MM.1S (cell line): ENCODE measurements around the gene TMOD3.

Experiments used
- DNase-seq: peaks from one replicate; pipeline ENCODE4 v3.0.0-alpha.2; 2015
- H2AFZ ChIP-seq: fragments of 300-600 bp; sonication (generic); 2 replicates; pipeline ENCODE4 v1.6.0; 2016; ENCODE audit warnings: antibody characterized with exemption, low read length
- H3F3A ChIP-seq: fragments of 300-600 bp; sonication (generic); 2 replicates; pipeline ENCODE4 v1.6.1; 2016; ENCODE audit warnings: mild to moderate bottlenecking, antibody characterized with exemption, low read length, moderate library complexity, mixed read lengths; ENCODE audit not compliant: insufficient read depth
- H3K27ac ChIP-seq: fragments of 300-600 bp; sonication (generic); 2 replicates; pipeline ENCODE4 v1.5.1; 2016; ENCODE audit warnings: mild to moderate bottlenecking, low read length
- H3K27me3 ChIP-seq: fragments of 300-600 bp; sonication (generic); replicated peaks from 2 replicates; pipeline ENCODE4 v1.6.0; 2016; ENCODE audit warnings: low read length; ENCODE audit not compliant: insufficient read depth
- H3K36me3 ChIP-seq: fragments of 300-600 bp; sonication (generic); replicated peaks from 2 replicates; pipeline ENCODE4 v1.6.1; 2016; ENCODE audit warnings: mild to moderate bottlenecking, low read length, mixed read lengths; ENCODE audit not compliant: insufficient read depth
- H3K4me1 ChIP-seq: fragments of 300-600 bp; sonication (generic); 2 replicates; pipeline ENCODE4 v1.6.1; 2016; ENCODE audit warnings: low read length, mixed read lengths
- H3K4me2 ChIP-seq: fragments of 300-600 bp; sonication (generic); 2 replicates; pipeline ENCODE4 v1.6.0; 2016; ENCODE audit warnings: low read depth, low read length
- H3K4me3 ChIP-seq: fragments of 300-600 bp; sonication (generic); 2 replicates; pipeline ENCODE4 v1.5.1; 2016; ENCODE audit warnings: low read length, mixed read lengths
- H3K79me2 ChIP-seq: fragments of 300-600 bp; sonication (generic); 2 replicates; pipeline ENCODE4 v1.6.1; 2016; ENCODE audit warnings: mixed run types, low read length, mixed read lengths
- H3K9ac ChIP-seq: fragments of 300-600 bp; sonication (generic); 2 replicates; pipeline ENCODE4 v1.6.1; 2016; ENCODE audit warnings: low read length, mixed read lengths
- H3K9me2 ChIP-seq: fragments of 300-600 bp; sonication (generic); replicated peaks from 2 replicates; pipeline ENCODE4 v1.6.1; 2016; ENCODE audit warnings: mild to moderate bottlenecking, low read length, mixed read lengths; ENCODE audit not compliant: insufficient read depth
- H3K9me3 ChIP-seq: fragments of 300-600 bp; sonication (generic); replicated peaks from 2 replicates; pipeline ENCODE4 v1.6.1; 2016; ENCODE audit warnings: mild to moderate bottlenecking, low read length, mixed read lengths; ENCODE audit not compliant: insufficient read depth
- H4K20me1 ChIP-seq: fragments of 300-600 bp; sonication (generic); 2 replicates; pipeline ENCODE4 v1.6.1; 2016; ENCODE audit warnings: mild to moderate bottlenecking, low read length, moderate library complexity, mixed read lengths; ENCODE audit not compliant: insufficient read depth
- CTCF ChIP-seq: fragments of 300-600 bp; sonication (generic); IDR thresholded peaks from 2 replicates; pipeline ENCODE4 v1.5.1; 2016; ENCODE audit warnings: antibody characterized with exemption, low read length, mixed read lengths
- EZH2 ChIP-seq: fragments of 300-600 bp; sonication (generic); optimal IDR thresholded peaks from 2 replicates; pipeline ENCODE3; 2017; ENCODE audit warnings: low read depth, mild to moderate bottlenecking, antibody characterized with exemption, low read length, mixed read lengths
- EZH2phosphoT487 ChIP-seq: fragments of 300-600 bp; sonication (generic); IDR thresholded peaks from 2 replicates; pipeline ENCODE4 v1.6.1; 2018; ENCODE audit warnings: antibody characterized with exemption, low read length

The TMOD3 gene

GRCh38 chr15:51924156-51925068 is 95.0 kb downstream of the TMOD3 start:
- no peaks in the 10 kb centered on the region for H3K79me2 ChIP-seq
- H3K9me3 ChIP-seq = no peaks in the 10 kb centered on the region
- no peaks in the 10 kb centered on the region for H3F3A ChIP-seq
- no peak for DNase-seq
- no peaks in the 10 kb centered on the region for H4K20me1 ChIP-seq
- H2AFZ ChIP-seq = no peak overlapping the region
- no peaks in the 10 kb centered on the region for H3K9me2 ChIP-seq
- H3K27me3 ChIP-seq = no peaks in the 10 kb centered on the region
- H3K27ac ChIP-seq = no peak overlapping the region
- no peak overlapping the region for H3K4me2 ChIP-seq
- no peak overlapping the region for H3K4me3 ChIP-seq
- H3K4me1 ChIP-seq = no peaks in the 10 kb centered on the region
- H3K9ac ChIP-seq = no peak overlapping the region
- H3K36me3 ChIP-seq = no peaks in the 10 kb centered on the region; the same call in 1 of the 2 replicates
- no peak for TF ChIP-seq EZH2phosphoT487

GRCh38 chr15:51926809-51927208 is 97.4 kb downstream of the TMOD3 start:
- no peaks in the 10 kb centered on the region for H3F3A ChIP-seq
- H3K79me2 ChIP-seq = no peaks in the 10 kb centered on the region
- no peak overlapping the region for H3K9ac ChIP-seq
- DNase-seq = no peak
- no peaks in the 10 kb centered on the region for H3K9me3 ChIP-seq
- no peaks in the 10 kb centered on the region for H3K9me2 ChIP-seq
- H3K27ac ChIP-seq = no peak overlapping the region
- H2AFZ ChIP-seq = no peak overlapping the region
- H3K4me1 ChIP-seq = no peaks in the 10 kb centered on the region
- no peaks in the 10 kb centered on the region for H4K20me1 ChIP-seq
- no peaks in the 10 kb centered on the region for H3K36me3 ChIP-seq
- no peak overlapping the region for H3K4me2 ChIP-seq
- TF ChIP-seq EZH2phosphoT487 = no peak
- no peak for TF ChIP-seq EZH2
- TF ChIP-seq CTCF = no peak
- H3K4me3 ChIP-seq = no peak overlapping the region
- H3K27me3 ChIP-seq = no peaks in the 10 kb centered on the region

- no peak overlapping the region for H3K4me2 ChIP-seq
- H3K9me3 ChIP-seq = no peaks in the 10 kb centered on the region
- H3K4me3 ChIP-seq = no peak overlapping the region
- H3K79me2 ChIP-seq = no peaks in the 10 kb centered on the region
- H3K9me2 ChIP-seq = no peaks in the 10 kb centered on the region
- DNase-seq = no peak
- TF ChIP-seq CTCF = no peak
- no peak for TF ChIP-seq EZH2phosphoT487
- no peak for TF ChIP-seq EZH2
- no peaks in the 10 kb centered on the region for H4K20me1 ChIP-seq
- H2AFZ ChIP-seq = no peak overlapping the region
- H3K27ac ChIP-seq = no peak overlapping the region
- no peaks in the 10 kb centered on the region for H3K27me3 ChIP-seq
- H3K36me3 ChIP-seq = no peaks in the 10 kb centered on the region
- no peaks in the 10 kb centered on the region for H3K4me1 ChIP-seq
- no peaks in the 10 kb centered on the region for H3F3A ChIP-seq
- no peak overlapping the region for H3K9ac ChIP-seq
Measured at GRCh38 chr15:51931016-51931415, 101.6 kb downstream of the TMOD3 start.

- no peaks in the 10 kb centered on the region for H3K9me2 ChIP-seq
- no peaks in the 10 kb centered on the region for H3K4me1 ChIP-seq
- no peaks in the 10 kb centered on the region for H3F3A ChIP-seq
- H2AFZ ChIP-seq = no peak overlapping the region
- no peak overlapping the region for H3K27ac ChIP-seq
- H3K79me2 ChIP-seq = no peaks in the 10 kb centered on the region
- no peaks in the 10 kb centered on the region for H4K20me1 ChIP-seq
- no peaks in the 10 kb centered on the region for H3K9me3 ChIP-seq
- H3K36me3 ChIP-seq = no peaks in the 10 kb centered on the region
- H3K4me3 ChIP-seq = no peak overlapping the region
- no peak for TF ChIP-seq EZH2
- no peak for TF ChIP-seq EZH2phosphoT487
- TF ChIP-seq CTCF = no peak
- no peak overlapping the region for H3K4me2 ChIP-seq
- no peak overlapping the region for H3K9ac ChIP-seq
- DNase-seq = no peak
- no peaks in the 10 kb centered on the region for H3K27me3 ChIP-seq
Measured at GRCh38 chr15:51931638-51932037, 102.2 kb downstream of the TMOD3 start.
